CD4-positive, alpha-beta T cell treated with Interleukin-6 at 100 ng/mL for 8 hours (primary cell): ENCODE data around the gene TTC14.
A peak's percentile ranks its signal among the peaks of the same experiment; 100 is the strongest.
"Not testable (repeated sequence)": the region's sequence is repeated elsewhere in the genome, so short reads cannot be mapped to it uniquely, and the experiment has no call there.

Experiments used
- DNase-seq: peaks from one replicate; pipeline ENCODE4 v3.0.0-alpha.2; 2020; ENCODE audit warnings: mixed read lengths, low spot score

The TTC14 gene, protein sequence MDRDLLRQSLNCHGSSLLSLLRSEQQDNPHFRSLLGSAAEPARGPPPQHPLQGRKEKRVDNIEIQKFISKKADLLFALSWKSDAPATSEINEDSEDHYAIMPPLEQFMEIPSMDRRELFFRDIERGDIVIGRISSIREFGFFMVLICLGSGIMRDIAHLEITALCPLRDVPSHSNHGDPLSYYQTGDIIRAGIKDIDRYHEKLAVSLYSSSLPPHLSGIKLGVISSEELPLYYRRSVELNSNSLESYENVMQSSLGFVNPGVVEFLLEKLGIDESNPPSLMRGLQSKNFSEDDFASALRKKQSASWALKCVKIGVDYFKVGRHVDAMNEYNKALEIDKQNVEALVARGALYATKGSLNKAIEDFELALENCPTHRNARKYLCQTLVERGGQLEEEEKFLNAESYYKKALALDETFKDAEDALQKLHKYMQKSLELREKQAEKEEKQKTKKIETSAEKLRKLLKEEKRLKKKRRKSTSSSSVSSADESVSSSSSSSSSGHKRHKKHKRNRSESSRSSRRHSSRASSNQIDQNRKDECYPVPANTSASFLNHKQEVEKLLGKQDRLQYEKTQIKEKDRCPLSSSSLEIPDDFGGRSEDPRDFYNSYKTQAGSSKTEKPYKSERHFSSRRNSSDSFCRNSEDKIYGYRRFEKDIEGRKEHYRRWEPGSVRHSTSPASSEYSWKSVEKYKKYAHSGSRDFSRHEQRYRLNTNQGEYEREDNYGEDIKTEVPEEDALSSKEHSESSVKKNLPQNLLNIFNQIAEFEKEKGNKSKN

DNA sequence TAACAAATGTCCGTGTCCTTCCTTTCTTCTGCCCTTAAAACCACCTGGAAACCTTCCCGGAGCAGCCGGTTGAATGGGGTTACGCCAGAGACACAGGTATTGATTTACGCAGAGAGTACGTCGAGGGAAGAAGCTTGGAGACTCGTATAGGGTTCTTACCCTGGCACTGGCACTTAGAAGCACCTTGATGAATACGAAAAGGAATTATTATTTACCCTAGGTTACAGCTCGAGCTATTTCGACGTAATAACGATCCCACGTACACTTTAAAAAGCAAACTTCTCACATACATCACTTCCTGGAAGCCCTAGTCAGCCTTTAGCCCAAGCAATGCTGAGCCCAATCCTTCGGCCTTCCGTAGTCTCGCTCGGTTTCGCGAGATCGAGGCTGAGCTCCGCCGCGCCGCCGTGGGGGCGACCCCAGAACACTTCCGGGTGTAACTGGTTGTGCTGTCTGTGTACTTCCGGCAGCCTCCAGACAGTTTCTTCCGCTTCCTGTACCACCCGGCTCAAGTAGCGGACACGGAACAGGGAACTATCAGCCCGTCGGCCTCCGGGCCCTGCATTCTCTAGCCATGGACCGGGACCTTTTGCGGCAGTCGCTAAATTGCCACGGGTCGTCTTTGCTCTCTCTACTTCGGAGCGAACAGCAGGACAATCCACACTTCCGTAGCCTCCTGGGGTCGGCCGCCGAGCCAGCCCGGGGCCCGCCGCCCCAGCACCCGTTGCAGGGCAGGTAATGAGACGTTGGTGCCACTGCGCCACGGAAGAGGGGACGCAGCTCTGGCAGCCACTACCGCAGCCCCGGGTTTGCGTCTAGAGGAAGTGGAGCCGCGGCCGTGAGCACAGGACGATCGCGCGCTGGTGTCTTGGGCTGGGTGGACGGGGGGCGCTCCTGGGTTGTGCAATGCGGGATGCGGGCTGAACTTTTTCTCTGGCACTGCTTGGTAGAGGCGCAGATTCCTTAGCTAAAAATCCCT lies at the start of gene TTC14:
TSS of gene TTC14 (plus strand) at position 476 of the 979 bp plus-strand sequence. CDS start at position 575, 99 bp downstream.
- DNase-seq, result peak; percentile 95

DNA sequence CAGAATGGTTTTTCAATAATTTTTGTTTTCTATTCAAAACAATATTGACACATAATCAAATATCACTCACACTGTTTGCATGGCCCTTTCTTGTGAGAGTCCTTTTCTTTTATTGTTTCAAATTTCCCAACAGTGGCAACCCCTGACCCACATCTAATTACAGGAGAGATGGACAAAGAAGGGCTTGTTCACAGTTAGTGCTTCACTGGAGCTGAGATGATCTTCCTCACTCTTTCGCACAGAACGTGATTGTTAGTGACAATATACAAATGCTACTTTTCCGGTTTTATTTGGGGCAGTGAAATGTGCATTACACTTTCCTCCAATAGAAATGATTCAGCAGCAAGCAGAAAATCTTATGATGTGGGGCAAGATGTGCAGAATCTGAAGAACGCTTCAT lies 38.6 kb upstream of the TTC14 start:
- no peak for DNase-seq

DNA sequence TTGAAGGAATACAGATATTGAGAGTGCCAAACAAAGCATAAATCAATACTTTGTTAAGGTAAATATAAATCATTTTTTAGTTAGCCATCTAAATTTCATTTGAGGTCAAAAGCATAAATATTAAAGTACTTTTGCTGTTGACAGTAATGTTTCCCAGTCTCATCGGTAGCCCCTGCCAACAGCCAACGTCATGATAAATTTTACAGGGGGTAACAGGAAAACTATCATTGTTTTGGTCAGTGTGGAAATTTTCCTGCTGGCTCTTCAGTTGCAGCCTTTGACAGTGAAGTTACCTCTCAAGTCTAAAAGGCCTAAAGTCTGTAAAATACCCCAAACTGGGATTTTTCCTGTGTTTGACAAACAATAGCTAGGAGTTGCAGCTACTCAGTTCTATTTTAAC lies 37.3 kb upstream of the TTC14 start:
- DNase-seq, result no peak

DNA sequence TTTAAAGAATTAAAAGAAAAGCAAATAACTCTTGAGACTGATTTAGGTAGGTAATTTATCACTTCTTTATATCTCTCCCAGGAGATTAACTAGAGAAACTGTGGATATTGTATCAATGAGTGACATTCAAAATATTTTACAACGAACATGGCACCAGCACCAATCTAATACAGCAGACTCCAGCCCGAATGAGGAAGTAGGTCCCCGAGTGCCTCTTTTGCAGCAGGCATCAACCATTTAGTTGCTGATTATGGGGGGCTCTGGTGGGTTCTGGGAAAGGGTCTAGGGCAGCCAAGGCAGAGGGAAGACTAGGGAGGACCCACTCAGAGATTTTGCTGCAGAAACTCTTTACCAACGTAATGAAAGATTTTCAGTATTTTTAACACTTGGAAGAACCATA lies 31.7 kb upstream of the TTC14 start:
- DNase-seq, result no peak

DNA sequence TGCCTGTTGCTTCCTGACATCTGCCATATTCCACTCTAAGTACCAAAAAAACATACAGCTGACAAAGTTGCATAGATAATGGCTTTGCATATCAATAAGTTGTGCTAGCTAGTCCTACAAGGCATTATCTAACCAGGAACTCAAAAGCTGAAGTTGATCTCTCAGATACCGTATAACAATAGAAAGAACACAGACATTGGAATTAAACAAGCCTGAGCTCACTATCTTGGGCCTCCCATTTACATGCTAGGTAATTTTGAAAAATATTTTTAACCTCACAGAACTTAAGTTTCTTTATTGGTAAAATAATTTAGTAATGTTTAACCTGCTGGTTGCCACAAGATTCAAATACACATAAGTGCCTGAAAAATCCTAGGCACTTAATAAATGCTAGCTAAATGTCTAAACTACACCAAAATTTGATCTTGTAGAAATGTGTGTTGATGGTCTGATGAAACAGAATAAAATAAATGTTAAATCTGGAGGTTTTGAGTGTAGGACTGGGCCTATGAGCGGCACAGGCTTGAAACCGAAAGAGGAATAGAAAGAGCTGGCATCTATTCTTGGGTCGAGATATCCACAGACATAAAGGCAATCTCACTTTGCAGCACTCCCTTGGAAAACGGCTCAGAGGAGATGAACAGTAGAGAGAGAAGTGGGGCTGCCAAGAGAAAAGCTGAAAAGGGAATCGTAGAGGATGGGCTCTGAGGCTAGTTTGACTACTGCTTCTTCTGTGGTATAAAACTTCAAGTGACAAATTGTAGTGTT lies 29.9 kb upstream of the TTC14 start:
- DNase-seq, result no peak

DNA sequence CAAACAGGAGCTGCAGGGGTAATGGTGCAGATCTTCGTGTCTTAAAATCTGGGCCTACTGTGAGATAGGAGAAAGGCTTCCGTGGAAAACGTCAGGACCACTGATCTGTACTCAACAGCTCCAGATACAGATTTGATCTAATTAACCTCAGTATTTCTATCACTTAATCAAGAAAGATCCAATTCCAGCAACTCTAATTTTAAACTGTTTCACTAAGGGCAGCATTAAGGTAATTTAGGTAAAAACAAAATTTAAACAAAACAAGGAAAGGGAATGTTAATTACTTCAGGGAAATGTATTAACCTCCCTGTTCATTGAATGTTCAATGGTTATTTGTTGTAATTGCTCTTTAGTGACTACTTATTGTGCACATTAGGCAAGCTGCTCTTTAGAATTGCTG lies 26.4 kb upstream of the TTC14 start:
- no peak for DNase-seq

DNA sequence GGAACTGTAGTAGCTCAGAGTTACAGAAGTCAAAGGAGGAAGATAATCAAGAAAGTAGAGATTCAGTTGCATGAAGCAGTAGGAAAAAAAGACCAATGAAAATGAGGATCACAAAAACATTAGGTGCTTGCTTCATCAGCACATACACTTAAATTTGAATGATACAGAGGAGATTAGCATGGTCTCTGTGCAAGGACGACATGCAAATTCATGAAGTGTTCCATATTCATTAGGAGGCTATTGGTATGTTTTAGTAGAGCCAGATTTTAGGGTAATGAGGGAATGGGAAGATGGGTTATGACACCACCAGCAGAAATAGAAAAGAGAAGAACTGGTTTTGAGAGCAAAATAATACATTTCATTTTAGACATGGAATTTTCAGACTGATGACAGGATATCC lies 21.0 kb upstream of the TTC14 start:
- no peak for DNase-seq

DNA sequence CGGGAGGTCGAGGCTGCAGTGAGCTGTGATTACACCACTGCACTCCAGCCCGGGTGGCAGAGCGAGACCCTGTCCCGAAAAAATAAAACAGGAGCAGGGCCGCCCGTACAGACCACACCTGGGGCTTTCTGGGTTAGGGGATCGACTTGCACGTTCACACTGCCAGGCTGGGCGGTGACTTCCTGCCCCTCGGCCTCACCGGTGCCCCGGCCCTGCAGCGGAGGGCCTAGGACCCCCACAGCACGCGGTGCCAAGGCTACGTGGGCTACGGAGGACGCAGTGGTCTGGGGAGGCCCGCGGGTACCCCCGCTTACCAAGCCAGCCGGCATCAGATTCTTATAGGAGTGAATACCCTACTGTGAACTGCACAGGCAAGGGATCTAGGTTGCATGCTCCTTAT lies 11.6 kb upstream of the TTC14 start:
- DNase-seq, result no peak

DNA sequence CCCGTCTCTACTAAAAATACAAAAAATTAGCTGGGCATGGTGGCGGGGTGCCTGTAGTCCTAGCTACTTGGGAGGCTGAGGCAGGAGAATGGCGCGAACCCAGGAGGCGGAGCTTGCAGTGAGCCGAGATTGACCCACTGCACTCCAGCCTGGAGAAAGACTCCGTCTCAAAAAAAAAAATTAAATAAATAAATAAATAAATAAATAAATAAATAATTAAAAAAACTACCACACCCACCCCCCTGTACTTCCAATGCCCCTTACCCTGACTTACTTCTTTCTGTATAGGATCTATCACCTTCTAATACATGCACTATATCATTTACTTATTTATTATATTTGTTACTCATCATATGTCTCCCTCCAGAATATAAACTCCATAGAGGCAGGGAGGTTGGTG lies 8.3 kb upstream of the TTC14 start:
- not testable (repeated sequence) for DNase-seq

DNA sequence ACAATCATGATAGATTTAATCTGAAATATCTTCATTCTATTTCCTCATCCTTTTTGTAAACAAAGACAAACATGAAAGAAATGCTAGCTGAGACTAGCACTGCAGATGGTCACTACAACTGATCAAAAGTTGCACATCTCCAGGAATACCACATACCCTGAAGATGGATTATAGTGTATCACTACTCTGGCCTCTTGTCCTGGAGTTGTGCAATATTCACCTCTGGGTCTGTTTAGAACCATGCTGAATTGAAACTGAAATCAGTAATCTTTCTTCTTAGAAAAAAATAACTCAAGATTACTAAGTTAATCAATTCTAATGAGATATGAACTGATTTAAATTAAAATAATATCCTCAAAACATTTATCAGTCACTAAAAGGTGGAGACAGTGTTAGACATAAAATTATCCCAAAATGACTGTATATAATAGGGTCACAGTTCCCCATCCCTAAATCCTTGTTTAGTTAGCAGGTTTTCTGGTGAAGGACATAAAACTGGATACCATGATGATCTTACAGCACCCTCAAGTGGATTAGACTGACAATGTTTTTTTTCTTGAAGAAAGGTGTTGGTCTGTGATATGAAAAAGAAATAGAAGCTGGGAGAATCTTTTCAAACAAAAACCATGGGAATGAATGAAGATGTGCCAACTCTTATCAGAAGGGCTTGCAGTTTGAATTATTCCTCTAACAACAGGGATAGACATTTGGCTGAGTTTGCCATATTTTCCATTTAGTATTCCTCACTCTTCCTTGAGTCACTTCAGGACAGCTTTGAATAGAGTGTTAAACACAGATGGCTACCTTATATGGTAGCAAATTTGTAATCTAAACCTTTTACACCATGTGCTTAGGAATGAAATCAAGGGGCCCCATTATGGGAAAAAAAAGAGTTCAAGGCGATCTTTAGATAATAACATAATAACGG lies 7.1 kb upstream of the TTC14 start:
- no peak for DNase-seq

DNA sequence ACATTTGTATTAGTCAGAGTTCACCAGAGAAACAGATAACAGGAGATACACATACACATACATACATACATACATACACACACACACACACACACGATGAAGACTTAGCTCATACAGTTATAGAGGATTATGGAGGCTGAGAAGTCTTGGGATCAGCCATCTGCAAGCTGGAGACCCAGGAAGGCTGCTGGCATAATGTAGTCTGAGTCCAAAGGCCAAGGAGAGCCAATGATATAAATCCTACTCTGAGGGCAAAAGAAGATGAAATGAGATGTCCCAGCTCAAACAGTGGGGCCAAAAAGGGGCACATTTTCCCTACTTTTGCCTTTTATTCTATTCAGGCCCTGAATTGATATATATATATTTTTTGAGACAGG lies 6.4 kb upstream of the TTC14 start:
- DNase-seq, result no peak

DNA sequence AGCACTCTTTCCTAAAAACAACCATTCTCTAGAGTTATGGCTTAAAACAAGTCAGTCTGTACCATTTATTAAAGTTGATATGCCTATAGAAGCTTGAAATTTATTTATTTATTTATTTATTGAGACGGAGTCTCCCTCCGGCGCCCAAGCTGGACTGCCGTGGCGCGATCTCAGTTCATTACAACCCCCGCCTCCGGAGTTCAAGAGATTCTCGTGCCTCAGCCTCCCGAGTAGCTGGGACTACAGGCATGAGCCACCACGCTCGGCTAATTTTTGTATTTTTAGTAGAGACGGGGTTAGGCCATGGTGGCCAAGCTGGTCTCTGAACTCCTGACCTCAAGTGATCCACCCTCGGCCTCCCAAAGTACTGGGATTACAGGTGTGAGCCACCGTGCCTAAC lies 1.5 kb upstream of the TTC14 start:
- DNase-seq, result no peak

DNA sequence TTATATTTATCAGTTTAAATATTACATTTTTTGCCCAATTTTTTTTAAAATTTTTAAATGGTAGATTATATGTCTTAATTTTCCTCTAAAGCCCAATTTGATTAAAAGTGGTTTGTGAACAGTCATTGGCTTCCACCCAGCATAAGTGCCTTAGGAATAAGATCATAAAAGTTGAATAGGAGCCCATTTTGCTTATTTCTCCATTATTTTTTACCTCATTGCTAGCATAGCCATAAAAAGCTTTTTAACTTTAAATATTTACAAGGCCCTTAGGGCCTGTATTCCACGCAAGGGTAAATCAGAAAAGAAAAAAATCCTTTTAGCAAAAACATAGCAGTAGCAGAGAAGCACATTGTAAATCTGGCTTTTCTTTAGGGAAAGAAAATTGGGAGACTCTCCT lies 9.0 kb downstream of the TTC14 start:
- DNase-seq, result no peak

DNA sequence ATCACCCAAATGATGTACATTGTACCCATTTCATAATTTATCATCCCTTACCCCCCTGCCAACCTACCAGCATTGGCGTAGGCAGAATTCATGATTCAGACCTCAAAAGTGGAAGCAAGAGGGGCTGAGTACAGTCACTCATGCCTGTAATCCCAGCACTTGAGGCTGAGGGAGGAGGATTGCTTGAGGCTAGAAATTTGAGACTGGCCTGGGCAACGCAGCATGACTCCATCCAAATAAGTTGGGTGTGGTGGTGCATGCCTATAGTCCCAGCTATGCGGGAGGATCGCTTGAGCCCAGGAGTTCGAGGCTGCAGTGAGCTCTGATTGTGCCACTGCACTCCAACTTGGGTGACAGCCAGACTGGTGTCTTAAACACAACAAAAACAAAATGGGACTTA lies 10.4 kb downstream of the TTC14 start:
- DNase-seq, result no peak

DNA sequence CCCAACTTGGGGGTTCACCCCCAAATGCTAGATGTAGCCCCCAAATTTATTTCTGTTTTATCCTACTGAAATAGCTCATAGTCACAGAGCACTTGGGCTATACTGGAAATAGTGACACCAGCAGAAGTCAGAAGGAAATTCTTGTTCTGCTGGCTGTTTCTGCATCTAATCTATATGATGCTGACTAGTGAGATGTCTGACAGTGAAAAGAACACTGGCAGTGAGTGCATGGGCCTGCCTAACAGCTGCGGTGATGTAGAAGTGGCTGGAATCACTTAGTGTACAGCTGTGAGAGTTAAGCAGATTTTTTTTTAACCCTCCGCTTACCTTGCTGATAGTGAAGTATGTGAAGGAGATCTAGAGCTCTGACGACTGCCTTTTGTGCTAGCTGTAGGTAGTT lies 14.0 kb downstream of the TTC14 start:
- DNase-seq, result no peak

DNA sequence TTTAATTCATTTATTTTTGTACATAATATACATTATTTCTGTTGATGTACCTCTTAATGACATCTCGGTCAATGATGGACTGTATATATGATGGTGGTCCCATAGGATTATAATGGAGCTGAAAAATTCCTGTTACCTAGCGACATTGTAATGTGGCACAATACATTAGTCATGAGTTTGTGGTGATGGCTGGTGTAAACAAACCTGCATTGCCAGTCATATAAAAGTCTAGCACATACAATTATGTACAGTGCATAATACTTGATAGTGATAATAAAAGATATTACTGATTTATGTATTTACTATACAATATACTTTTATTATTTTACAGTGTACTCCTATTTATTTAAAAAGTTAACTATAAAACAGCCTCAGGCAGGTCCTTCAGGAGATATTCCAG lies 15.1 kb downstream of the TTC14 start:
- no peak for DNase-seq

DNA sequence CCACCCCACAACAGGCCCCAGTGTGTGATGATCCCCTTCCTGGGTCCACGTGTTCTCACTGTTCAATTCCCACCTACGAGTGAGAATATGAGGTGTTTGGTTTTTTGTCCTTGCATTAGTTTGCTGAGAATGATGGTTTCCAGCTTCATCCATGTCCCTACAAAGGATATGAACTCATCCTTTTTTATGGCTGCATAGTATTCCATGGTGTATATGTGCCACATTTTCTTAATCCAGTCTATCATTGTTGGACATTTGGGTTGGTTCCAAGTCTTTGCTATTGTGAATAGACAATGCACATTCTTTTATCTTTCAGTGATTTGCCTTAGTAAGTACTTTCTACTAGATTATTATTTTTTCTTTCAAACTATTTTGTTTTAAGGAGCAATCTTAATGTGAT lies 16.6 kb downstream of the TTC14 start:
- not testable (repeated sequence) for DNase-seq

DNA sequence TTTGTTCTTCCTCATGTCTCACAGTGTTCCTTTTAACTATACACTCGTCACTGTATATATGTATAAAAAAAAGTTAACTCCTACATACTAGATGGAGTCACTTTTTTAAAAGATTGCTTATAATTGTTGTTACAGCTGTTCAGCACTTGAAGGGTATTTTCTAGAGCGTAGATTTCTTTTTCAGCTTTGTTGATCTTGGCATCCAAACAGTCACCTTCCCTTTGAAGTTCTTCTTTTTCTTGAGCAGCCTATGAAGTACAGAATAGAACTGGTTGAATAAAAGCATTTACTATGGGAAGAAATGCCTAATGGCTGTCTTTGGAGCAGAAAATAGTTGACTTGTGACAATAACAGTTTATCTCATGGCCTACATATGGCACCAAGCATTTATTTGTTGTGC lies 17.8 kb downstream of the TTC14 start:
- no peak for DNase-seq

DNA sequence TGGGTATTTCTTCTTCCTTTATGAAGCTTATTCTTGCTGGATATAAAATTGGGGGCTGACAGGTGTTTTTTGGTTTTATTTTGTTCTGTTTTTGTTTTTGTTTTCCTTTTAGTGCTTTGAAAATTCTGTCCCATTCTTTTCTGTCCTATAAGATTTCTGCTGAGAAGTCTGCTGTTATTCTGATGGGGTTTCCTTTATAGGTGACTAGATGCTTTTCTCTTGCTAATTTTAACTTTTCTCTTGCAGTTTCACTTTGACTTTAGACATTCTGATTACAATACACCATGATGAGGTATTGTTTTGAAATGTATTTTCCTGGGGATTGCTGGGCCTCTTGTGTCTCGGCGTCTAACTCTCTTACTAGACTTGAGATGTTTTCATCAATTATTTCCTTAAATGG lies 22.8 kb downstream of the TTC14 start:
- DNase-seq, result no peak

DNA sequence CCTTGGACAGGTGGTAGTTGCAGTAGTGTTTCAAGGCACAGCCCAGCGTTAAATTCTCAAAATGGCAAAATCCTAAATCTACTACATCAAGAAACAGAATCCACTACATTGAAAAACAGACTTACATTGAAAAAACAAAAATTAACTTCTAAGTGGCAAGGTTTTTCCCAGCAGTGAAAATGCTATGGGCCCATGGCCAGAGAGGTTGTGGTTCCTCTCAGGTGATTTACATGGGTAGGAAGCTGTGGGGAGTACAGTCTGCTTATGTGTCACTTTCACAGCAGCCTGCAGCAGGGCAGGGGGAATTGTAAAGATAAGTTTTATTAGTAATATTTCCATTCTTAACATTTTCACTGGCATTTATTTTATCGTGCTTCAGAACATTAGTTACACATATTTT lies 24.9 kb downstream of the TTC14 start:
- no peak for DNase-seq

DNA sequence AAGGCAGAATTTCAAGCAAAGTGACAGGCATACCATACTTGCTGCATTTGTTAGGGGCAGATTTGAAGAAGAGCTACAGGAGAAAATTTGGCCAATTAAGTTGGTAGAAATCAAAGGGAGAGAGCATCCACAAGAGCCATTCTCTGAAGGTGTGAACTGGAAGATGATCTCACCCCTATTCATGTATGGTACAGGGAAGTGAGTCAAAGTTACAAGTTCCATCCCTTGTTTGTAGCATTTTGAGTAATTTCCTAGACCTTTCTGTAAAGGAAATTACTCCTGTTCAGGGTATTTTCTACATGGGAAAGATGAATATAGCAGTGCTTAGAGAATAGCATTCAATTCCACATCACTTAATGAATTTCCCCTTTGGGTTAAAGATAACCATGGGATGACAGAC lies 28.4 kb downstream of the TTC14 start:
- no peak for DNase-seq
